HUDEP-2 (cell line): Measurements from ENCODE around the gene PPY.
A peak's percentile ranks its signal among the peaks of the same experiment; 100 is the strongest.
"Not testable (repeated sequence)": the region's sequence is repeated elsewhere in the genome, so short reads cannot be mapped to it uniquely, and the experiment has no call there.

Experiments
- DNase-seq, 76 experiments: peaks; one replicate each; lab custom pipeline; 2025; ENCODE audit not compliant: unreplicated experiment in 76 of 76; lab: John Stamatoyannopoulos, UW

The PPY gene

GRCh38 chr17:43967251-43967875, 25.1 kb upstream of the PPY start:
- no peak for DNase-seq

- DNase-seq = no peak
Observed at GRCh38 chr17:43966276-43966675, 24.0 kb upstream of the PPY start.

- no peak for DNase-seq
Observed at GRCh38 chr17:43962479-43962878, 20.2 kb upstream of the PPY start.

GRCh38 chr17:43961954-43962353, 19.7 kb upstream of the PPY start:
- DNase-seq = no peak

- not testable (repeated sequence) for DNase-seq
Observed at GRCh38 chr17:43961292-43961691, 19.0 kb upstream of the PPY start.

GRCh38 chr17:43958748-43959352, 16.6 kb upstream of the PPY start:
- no peak for DNase-seq

GRCh38 chr17:43956222-43956621, 13.9 kb upstream of the PPY start:
- no peak for DNase-seq

- DNase-seq = no peak
Observed at GRCh38 chr17:43953746-43954145, 11.5 kb upstream of the PPY start, which contains the start of gene PYY. PYY (minus strand) TSS chr17:43953940; CDS start chr17:43953483, 457 bp downstream.

GRCh38 chr17:43952724-43953666, 10.7 kb upstream of the PPY start:
- DNase-seq = no peak

- DNase-seq = no peak
Observed at GRCh38 chr17:43952351-43952723, 10.1 kb upstream of the PPY start.

GRCh38 chr17:43951750-43952149, 9.5 kb upstream of the PPY start:
- no peak for DNase-seq

GRCh38 chr17:43950554-43950953, 8.3 kb upstream of the PPY start:
- DNase-seq = no peak

- peak in 5 of 76 experiments; percentile 2 to 19 (median 6) for DNase-seq
Observed at GRCh38 chr17:43949781-43950180, 7.5 kb upstream of the PPY start.

- no peak for DNase-seq
Observed at GRCh38 chr17:43946781-43947180, 4.5 kb upstream of the PPY start.

- DNase-seq = peak in 11 of 76 experiments; percentile 4 to 52 (median 11)
Observed at GRCh38 chr17:43945074-43945829, 3.0 kb upstream of the PPY start.

GRCh38 chr17:43940630-43941029, 1.6 kb downstream of the PPY start:
- DNase-seq = peak in 33 of 76 experiments; percentile 5 to 55 (median 18)

GRCh38 chr17:43939886-43940285, 2.4 kb downstream of the PPY start:
- no peak for DNase-seq

GRCh38 chr17:43939452-43939851, 2.8 kb downstream of the PPY start:
- DNase-seq = not testable (repeated sequence)

- DNase-seq = no peak
Observed at GRCh38 chr17:43938838-43939182, 3.5 kb downstream of the PPY start.

GRCh38 chr17:43936434-43936833, 5.8 kb downstream of the PPY start:
- DNase-seq = no peak

GRCh38 chr17:43935926-43936261, 6.4 kb downstream of the PPY start:
- no peak for DNase-seq
